Natural killer cell (primary cell): Measurements from ENCODE around the gene IGSF11. TPM values are rescaled to one million over a fixed set of nuclear protein-coding genes. Genes with fewer than 3 reads are reported as not detected.
A peak's percentile ranks its signal among the peaks of the same experiment; 100 is the strongest.

Source experiments
- ATAC-seq, 3 donors: fragments of 150-1000 bp in 2 of 3; fragments of 200-7000 bp in 1 of 3; cut with Tn5 transposase; 1 replicate in 1 of 3; 2 replicates in 2 of 3; pipeline ENCODE4 v1.10.0; 2021; ENCODE audit warnings: mild to moderate bottlenecking in 2 of 3, moderate library complexity in 2 of 3
- DNase-seq, 2 donors: peaks; one replicate each; pipeline versions ENCODE4 v3.0.0 to v3.0.0-alpha.2; 2013 to 2021; ENCODE audit warnings: mixed read lengths in 1 of 2
- H3K27ac ChIP-seq: one replicate; pipeline ENCODE4 v1.5.1; 2013; ENCODE audit warnings: mild to moderate bottlenecking, low read length
- H3K27me3 ChIP-seq: one replicate; pipeline ENCODE4 v1.6.1; 2013; ENCODE audit warnings: low read length; ENCODE audit not compliant: control insufficient read depth, insufficient read depth
- H3K36me3 ChIP-seq: one replicate; pipeline ENCODE4 v1.6.1; 2013; ENCODE audit warnings: low read length; ENCODE audit not compliant: control insufficient read depth, insufficient read depth
- H3K4me1 ChIP-seq: one replicate; pipeline ENCODE4 v1.6.1; 2013; ENCODE audit warnings: low read length; ENCODE audit not compliant: control insufficient read depth, insufficient read depth
- H3K4me3 ChIP-seq: one replicate; pipeline ENCODE4 v1.5.1; 2013; ENCODE audit warnings: low read length
- H3K9me3 ChIP-seq: one replicate; pipeline ENCODE4 v1.6.1; 2013; ENCODE audit warnings: low read length; ENCODE audit not compliant: control insufficient read depth, insufficient read depth
- H3K27ac Mint-ChIP-seq, 2 donors: one replicate each; pipeline ENCODE4 v1.8.0; 2022; ENCODE audit warnings: mild to moderate bottlenecking in 2 of 2, mixed read lengths in 2 of 2, moderate library complexity in 1 of 2
- H3K27me3 Mint-ChIP-seq, 2 donors: one replicate each; pipeline ENCODE4 v1.8.0; 2022; ENCODE audit warnings: low read depth in 2 of 2, mixed read lengths in 2 of 2
- H3K36me3 Mint-ChIP-seq: one replicate; pipeline ENCODE4 v1.8.0; 2022; ENCODE audit warnings: mixed read lengths
- H3K4me1 Mint-ChIP-seq, 2 donors: one replicate each; pipeline ENCODE4 v1.8.0; 2022; ENCODE audit warnings: mixed read lengths in 2 of 2
- H3K4me3 Mint-ChIP-seq: one replicate; pipeline ENCODE4 v1.8.0; 2022; ENCODE audit warnings: mild to moderate bottlenecking, moderate library complexity, mixed read lengths
- H3K9me3 Mint-ChIP-seq, 2 donors: one replicate each; pipeline ENCODE4 v1.8.0; 2022; ENCODE audit warnings: mixed read lengths in 2 of 2
- WGBS: methylation state at CpG from one replicate; pipeline ENCODE4 v1.1.7; 2013; ENCODE audit warnings: missing lambda C conversion rate; ENCODE audit not compliant: insufficient coverage; 5-methylcytosine and 5-hydroxymethylcytosine counted together
- intact Hi-C: fragments of 100-400 bp; cut with micrococcal nuclease; formaldehyde crosslinking; loops from one replicate; pipeline ENCODE4 v1.14.2; 2022
- total RNA-seq, 4 donors: library from RNA; stranded (reverse); fragments of 120-200 nt in 1 of 4; gene quantifications; one replicate each; pipeline versions ENCODE4 v1.2.3 to v1.2.4, GENCODE V29; 2013 to 2022
- TF ChIP-seq, protein P1 (sequence below): fragments of 200-600 bp; IDR thresholded peaks from one replicate; pipeline ENCODE4 v1.8.0; 2022; ENCODE audit warnings: antibody characterized with exemption

Gene IGSF11
- total RNA-seq, 3 donors from 2014 or later (not counting 1 experiment from before 2014, with no cell fraction given), result 0.66 to 2.3 TPM; not detected in 1

DNA sequence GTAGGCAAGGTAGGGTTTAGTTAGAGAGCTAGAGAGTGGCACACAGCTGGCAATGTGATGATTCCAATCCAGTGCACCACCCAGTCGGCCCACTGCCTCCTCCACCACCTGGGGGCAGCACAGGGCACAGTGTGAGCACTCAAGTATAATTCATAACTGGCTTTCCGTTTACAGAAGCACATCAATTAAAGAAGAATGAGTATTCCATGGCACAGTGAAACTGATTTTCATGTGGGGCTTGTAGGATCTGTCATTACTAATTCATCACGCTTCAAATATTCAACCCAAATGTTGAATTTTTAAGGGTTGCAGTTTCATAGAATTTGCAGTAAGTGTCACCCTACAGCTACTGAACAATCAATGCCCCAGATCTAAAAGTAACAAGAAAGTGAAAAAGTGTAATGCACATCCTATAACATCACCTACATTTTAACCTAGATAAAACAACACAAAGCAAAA lies 149.9 kb downstream of the IGSF11 start:
- Histone ChIP-seq H3K27me3 (no peaks in the 10 kb centered on the region), H3K36me3 (no peaks in the 10 kb centered on the region), H3K4me1 (no peaks in the 10 kb centered on the region), H3K27ac (no peak overlapping the region), H3K4me3 (no peak overlapping the region), H3K9me3 (no peaks in the 10 kb centered on the region)
- Mint-ChIP-seq H3K9me3 (no peaks in the 10 kb centered on the region), H3K27ac (no peak overlapping the region), H3K4me3 (no peak overlapping the region), H3K36me3 (no peaks in the 10 kb centered on the region), H3K27me3 (peaks cover 32 to 35% of the 10 kb centered on the region in 2 donors), H3K4me1 (peaks cover 0 to 6% of the 10 kb centered on the region in 2 donors)
- WGBS, result 0% methylated on average over 1 of the region's 3 CpGs
- intact Hi-C loops, result loop anchor here (1.0 to 5.0 kb wide), 2 partner anchors 214 to 1673 kb away; no protein-coding TSS in a partner anchor
- DNase-seq (peak; percentile 65 to 83), ATAC-seq (peak; percentile 80 to 95 (median 90))
- TF ChIP-seq, protein P1, sequence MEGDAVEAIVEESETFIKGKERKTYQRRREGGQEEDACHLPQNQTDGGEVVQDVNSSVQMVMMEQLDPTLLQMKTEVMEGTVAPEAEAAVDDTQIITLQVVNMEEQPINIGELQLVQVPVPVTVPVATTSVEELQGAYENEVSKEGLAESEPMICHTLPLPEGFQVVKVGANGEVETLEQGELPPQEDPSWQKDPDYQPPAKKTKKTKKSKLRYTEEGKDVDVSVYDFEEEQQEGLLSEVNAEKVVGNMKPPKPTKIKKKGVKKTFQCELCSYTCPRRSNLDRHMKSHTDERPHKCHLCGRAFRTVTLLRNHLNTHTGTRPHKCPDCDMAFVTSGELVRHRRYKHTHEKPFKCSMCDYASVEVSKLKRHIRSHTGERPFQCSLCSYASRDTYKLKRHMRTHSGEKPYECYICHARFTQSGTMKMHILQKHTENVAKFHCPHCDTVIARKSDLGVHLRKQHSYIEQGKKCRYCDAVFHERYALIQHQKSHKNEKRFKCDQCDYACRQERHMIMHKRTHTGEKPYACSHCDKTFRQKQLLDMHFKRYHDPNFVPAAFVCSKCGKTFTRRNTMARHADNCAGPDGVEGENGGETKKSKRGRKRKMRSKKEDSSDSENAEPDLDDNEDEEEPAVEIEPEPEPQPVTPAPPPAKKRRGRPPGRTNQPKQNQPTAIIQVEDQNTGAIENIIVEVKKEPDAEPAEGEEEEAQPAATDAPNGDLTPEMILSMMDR, result peak; percentile 87

DNA sequence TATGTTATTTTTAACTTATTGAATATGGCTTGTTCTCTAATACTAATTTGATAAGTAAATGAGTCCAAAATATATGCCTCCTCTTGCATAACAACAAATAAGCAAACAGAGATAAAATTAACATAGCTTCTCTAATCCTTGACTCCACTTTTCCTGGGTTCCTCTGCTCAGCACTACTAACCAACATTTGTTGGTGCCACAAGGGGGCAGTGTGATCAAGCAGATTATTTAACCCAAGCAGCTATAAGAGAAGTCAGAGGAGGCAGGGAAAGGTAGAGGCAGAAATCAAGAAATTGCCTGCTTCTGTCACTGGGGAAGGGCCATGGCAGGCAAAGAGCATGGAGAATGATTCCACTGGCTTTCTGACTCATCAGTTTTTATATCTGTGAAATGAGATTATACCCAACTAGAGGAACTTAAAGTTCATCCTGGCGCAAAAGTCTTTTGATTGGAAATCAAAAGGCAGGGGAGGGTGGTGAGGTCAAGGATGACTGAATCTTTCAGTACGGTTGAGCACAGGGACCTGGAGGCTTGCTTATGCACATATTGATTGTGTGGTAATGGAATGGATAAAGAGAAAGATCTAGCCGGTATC lies 152.2 kb downstream of the IGSF11 start:
- Histone ChIP-seq H3K36me3 (no peaks in the 10 kb centered on the region), H3K9me3 (no peaks in the 10 kb centered on the region), H3K27me3 (no peaks in the 10 kb centered on the region), H3K4me1 (no peaks in the 10 kb centered on the region), H3K4me3 (no peak overlapping the region), H3K27ac (no peak overlapping the region)
- no peak overlapping the region for H3K4me3 Mint-ChIP-seq
- H3K36me3 Mint-ChIP-seq, result no peaks in the 10 kb centered on the region
- H3K27me3 Mint-ChIP-seq, result peaks cover 23 to 28% of the 10 kb centered on the region in 2 donors
- peaks cover 0 to 6% of the 10 kb centered on the region in 2 donors for H3K4me1 Mint-ChIP-seq
- DNase-seq (peak; percentile 47 to 86), ATAC-seq (peak; percentile 57 to 75 (median 64))
- 85% methylated on average over 3 of the region's 3 CpGs for WGBS
- H3K27ac Mint-ChIP-seq, result no peak overlapping the region
- intact Hi-C loops, result loop anchor here (1.0 to 5.0 kb wide), 4 partner anchors 359 to 1675 kb away; partner anchors contain the start of gene CD80
- H3K9me3 Mint-ChIP-seq, result no peaks in the 10 kb centered on the region
- TF ChIP-seq, protein P1, result peak; percentile 88

DNA sequence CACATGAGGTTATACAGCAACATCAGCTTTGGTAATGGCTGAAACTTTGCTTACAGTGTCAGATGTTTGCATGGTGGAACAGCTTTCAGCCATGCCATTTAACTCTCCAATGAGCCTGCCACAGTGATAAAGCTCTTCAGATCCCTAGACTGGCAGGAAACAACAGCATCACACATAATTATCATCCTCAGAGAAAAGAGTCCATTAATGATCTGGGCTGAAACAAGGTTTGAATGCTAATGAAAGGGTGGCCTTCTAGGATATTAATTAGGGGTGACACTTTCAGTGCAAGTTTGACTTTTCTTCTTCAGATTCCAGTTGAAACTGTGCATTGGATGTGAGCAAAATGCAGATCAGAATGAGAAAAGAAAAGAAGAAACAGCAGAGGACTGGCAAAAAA lies 166.6 kb downstream of the IGSF11 start:
- Mint-ChIP-seq H3K4me3 (no peak overlapping the region), H3K36me3 (no peaks in the 10 kb centered on the region), H3K27ac (no peak overlapping the region), H3K4me1 (no peaks in the 10 kb centered on the region), H3K27me3 (peaks cover 25 to 48% of the 10 kb centered on the region in 2 donors), H3K9me3 (peaks cover 3 to 11% of the 10 kb centered on the region in 2 donors)
- ATAC-seq (no peak), DNase-seq (no peak)
- H3K4me1 ChIP-seq, result no peaks in the 10 kb centered on the region
- no peaks in the 10 kb centered on the region for H3K36me3 ChIP-seq
- no peak overlapping the region for H3K4me3 ChIP-seq
- no peaks in the 10 kb centered on the region for H3K27me3 ChIP-seq
- no peak overlapping the region for H3K27ac ChIP-seq
- TF ChIP-seq, protein P1, result no peak
- intact Hi-C loops, result no loop called here
- peaks cover 7% of the 10 kb centered on the region for H3K9me3 ChIP-seq
